LNCAP (cell line): Measurements from ENCODE around the gene MINDY4.

Source experiments
- TF ChIP-seq, protein P1 (sequence below): fragments of 450-650 bp; IDR thresholded peaks from 2 replicates; pipeline ENCODE4 v1.5.1; 2017; ENCODE audit warnings: mild to moderate bottlenecking

MINDY4 gene

DNA sequence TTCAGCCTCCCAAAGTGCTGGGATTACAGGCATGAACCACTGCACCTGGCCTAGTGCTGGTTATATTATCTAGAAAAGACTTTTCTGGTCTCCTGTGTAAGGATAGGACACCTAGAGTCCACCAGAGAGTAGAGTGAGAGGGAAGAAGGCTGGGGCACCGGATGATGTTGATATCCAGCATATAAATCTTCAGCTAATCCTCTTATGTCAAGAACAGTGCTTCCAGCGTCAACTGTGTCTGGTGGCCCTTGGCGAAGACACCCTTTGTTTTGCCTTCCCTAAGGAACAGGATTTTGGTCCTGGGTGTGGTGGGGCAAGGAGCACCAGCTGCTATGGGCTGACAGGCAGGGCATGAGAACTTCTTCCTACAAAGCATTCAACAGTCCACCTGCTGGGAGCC lies 35.6 kb upstream of the MINDY4 start:
- TF ChIP-seq, protein P1, sequence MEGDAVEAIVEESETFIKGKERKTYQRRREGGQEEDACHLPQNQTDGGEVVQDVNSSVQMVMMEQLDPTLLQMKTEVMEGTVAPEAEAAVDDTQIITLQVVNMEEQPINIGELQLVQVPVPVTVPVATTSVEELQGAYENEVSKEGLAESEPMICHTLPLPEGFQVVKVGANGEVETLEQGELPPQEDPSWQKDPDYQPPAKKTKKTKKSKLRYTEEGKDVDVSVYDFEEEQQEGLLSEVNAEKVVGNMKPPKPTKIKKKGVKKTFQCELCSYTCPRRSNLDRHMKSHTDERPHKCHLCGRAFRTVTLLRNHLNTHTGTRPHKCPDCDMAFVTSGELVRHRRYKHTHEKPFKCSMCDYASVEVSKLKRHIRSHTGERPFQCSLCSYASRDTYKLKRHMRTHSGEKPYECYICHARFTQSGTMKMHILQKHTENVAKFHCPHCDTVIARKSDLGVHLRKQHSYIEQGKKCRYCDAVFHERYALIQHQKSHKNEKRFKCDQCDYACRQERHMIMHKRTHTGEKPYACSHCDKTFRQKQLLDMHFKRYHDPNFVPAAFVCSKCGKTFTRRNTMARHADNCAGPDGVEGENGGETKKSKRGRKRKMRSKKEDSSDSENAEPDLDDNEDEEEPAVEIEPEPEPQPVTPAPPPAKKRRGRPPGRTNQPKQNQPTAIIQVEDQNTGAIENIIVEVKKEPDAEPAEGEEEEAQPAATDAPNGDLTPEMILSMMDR, result no peak

DNA sequence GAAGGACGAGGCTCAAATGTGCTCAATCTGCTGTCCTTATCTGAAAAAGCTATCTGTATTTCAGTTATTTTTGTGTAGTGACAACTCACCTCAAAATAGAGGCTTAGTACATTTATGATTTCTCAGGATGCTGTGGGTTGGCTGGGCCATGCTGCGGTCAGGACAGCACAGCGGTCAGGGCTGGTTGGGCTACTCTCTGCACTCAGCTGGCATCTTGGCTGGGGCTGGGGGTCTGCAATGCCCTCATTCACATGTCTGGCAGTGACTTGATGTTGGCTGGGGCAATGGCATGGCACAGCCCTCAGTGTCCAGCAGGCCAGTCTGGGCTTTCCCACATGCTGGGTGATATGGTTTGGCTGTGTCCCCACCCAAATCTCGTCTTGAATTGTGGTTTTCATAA lies 34.9 kb upstream of the MINDY4 start:
- TF ChIP-seq, protein P1, result no peak

DNA sequence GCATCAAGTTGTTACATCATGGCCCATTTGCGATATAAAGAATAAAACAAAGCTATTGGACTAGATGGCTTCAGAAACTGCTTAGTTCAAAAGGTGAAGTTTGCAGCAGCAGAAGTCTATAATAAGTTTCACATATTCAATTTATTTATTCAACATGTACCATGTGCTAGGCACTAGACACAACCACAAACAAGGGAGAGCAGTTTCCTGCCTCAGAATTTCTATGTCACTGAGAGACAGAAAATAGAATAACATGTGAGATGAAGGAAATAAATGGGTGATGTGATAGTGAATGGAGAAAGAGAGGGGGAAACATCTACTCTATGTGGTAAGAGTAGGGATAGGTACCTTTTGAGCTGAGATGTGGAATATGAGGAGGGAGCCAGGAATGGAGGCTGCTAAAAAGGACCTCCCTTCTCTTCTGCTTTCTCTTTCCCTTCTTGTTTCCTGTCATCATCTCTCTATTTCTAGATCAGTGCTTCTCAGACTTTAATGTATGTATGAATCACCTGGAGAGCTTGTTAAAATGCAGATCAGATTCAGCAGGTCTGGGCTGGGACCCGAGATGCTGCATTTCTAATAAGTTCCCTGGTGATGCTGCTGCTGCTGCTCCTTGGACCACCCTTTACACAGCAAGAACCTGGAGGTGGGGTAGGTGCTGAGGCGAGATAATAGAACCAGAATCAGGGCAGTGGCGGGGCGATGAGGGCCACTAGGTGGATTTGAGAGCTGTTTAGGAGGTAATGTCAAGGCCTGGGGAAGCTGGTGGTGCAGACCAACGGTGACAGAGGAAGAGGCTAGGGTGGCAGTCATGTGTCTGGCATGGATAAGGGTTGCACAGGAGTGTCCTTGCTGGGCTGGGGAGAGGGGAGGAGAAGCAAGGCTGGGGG lies 32.9 kb upstream of the MINDY4 start:
- TF ChIP-seq, protein P1, result no peak

DNA sequence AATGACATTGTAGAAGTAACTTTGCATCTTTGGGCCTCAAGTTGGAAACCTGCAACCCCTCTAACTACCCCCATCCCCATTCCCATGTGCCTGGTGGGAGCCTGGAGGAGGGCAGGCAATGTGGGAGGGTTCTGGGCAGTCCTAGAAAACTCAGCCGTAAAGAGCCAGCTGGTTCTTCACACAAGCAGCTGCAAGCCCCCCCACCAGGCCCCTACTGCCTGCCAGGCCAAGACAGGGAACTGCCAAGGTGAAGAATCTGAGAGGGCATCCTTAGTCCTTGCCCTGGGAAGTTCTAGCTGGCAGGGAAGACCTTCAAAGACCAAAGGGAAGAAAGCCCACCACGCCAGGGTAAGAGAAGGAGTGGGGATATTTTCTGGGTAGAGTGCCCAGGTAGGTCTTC lies 31.5 kb upstream of the MINDY4 start:
- TF ChIP-seq, protein P1, result no peak

DNA sequence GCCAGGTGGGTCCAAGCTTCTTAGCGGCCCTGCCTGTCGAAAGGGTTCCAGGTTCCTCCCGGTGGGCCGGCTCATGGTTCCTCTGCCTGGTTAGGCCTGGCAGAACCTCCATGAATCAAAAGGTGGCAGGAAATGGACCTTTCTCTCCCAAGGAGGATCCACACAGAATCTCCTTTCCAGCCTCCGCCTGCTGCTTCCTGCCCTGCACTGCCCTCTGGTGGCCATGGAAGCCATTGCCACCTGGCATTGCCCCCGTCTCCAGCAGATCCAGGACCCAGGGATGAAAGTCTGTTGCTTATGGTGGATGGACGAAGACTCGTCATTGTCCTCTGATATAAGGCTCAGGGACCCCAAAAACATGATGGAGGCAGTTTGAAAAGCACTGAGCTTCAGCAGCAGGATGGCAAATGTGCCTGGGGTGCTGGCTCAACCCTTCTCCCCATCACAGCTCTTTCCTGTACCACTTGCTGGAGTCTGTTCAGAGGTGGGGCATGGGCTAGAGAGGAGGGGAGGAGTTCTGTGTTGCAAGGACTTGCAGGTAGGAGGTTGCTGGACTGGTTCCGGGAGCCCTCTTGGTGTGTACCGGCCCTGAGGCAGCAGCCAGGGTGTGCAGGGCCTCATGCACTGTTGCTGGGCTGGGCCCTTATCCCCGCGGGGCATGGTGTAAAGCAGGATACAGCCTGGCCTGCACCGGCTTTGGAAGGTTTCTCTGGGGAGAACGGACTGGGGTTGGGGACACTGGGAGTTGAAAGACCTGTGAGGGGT lies 30.6 kb upstream of the MINDY4 start:
- TF ChIP-seq, protein P1, result peak; percentile 98

DNA sequence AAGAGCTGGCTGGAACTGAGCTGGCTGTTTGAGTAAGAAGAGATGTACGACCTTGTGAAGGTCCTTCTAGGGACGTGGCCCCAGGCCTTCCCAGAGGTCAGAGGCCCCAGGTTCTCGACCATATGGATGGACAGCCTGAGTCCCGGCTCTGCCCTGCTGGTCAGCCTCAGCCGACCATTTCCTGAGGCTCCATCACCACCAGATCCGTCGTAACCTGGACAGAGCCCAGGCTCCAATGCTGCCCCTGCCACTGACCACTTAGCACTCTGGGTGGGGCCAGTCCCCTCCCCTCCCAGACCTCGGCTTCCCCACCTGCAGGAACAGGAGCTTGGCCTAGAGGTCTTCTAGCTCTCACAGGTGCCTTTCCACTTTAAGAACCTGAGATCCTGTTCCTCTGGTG lies 29.9 kb upstream of the MINDY4 start:
- TF ChIP-seq, protein P1, result no peak

DNA sequence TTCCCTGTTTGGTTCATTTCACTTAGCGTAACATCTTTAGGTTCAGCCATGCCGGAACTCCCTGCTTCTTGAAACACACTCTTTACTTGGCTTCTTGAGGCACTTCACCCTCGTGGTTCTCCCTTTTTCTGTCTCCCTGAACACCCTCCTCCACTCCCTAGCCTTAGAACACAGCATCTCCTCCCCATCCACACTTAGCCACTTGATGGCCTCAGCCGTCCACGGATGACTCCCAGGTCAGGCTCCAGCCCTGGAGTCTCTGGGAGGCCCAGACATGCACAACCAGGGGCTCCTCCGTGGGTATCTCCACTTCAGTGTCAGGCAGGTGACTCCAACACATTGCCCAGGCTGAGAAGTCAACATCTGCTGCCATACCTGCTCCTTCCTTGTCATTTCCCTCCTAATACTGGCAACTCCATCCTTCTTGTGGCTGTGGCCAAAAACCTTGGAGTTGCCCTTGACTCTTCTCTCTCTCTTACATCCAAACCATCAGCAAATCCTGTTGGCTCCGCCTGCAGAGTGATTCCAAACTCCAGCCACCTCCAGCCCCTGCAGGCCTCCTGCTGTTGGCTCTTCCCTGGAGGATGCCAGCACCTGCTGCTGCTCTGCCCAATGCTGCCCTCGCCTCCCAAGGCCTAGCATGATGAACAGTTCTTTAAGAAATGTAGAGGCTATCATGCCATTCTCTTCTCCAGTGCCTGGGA lies 27.7 kb upstream of the MINDY4 start:
- TF ChIP-seq, protein P1, result 0 out of 2 replicates have a peak, but pooled peaks have one; percentile 11
